GM10847 (cell line): ENCODE data around the gene OR8B4.

Source experiments
- POLR2A ChIP-seq: IDR thresholded peaks from 2 replicates; pipeline ENCODE4 v1.6.1; 2011; ENCODE audit not compliant: insufficient read length; ENCODE audit errors: extremely low read depth

Gene OR8B4

DNA sequence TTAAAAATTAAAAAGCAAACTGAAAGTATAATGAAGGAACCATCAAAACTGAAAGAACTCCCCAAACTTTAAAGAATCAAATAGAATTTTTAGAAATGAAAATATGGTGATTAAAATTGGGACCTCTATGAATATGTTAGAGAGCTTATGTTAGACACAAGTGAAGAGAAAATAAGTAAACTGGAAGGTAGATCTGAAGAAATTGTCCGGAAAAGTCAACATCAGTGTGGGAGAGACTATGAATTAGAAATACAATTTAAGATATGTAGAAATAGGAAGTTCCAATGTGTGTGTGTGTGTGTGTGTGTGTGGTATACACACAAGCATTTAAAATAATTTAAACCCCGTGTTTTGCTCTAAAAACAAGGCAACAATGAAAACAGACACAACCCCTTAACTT is 4.9 kb upstream of the OR8B4 start:
- TF ChIP-seq POLR2A = no peak

DNA sequence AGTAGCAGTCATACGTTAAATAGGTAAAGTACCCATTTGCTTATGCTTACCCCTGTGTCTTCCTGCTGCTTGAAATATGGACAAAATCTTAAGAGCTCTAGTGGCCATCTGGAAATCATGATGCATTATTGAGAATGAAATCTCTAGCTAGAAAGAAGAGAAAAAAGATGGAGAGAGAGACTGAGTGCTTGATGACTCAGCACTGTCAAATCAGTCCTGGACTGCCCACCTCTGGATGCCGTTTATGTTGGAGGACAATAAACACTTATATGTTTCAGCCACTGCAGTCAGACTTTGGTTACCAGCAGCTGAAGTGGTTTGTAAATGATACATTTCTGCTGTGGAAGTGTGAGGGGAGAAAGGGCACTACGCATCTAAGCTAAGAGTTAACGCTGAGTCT is 3.6 kb downstream of the OR8B4 start:
- no peak for TF ChIP-seq POLR2A

DNA sequence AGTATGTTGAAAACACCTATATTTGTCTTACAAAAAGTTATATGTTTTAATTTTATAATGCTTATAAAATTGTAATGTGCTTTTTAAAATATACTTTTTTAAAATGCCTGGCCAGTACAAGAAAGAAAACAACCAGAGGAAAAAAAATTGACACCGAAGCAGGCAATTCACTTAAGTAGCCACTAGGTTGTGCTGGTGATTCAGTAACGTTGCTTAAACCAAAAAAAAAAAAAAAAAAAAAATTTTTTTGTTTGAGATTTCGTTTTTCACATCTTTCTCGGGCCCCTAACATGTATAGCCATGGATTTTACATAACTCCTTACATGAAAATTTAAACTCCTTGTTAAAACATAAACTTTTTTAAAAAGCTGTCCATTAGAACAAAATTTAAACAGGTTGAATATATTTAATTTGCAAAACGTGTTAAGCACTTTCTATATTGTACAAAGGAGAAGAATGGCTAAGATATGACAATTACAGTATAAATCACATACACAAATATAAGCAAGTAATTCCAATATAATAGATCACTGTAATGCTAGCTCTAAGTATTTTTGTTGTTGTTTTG is 9.2 kb downstream of the OR8B4 start:
- TF ChIP-seq POLR2A = no peak

DNA sequence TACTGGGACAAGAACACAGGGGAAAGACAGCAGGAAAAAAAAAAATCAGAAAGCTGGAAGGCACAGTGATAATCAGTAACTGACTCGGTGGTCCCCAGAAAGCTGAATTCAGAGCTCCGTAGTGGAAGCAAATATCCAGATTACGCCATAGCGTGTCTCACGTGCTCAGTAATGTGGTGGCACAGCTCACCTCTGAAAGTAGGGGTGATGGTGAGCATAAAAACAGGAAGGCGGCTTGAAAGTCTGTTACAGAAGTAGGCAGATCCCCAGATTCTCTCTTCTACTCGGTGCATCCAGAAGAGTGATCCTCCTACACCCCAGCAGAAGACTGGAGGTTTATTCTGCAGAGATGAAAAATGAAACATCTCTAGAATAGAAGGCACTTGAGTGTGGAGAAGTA is 14.8 kb downstream of the OR8B4 start:
- no peak for TF ChIP-seq POLR2A

GRCh38 chr11:124405581-124405980 is 19.1 kb downstream of the OR8B4 start:
- TF ChIP-seq POLR2A = no peak

- TF ChIP-seq POLR2A = no peak
Measured at GRCh38 chr11:124402326-124402922, 22.2 kb downstream of the OR8B4 start.

GRCh38 chr11:124398924-124399323 is 25.7 kb downstream of the OR8B4 start, which contains the start of gene OR8B3:
TSS of gene OR8B3 (minus strand) at chr11:124399024. CDS start at chr11:124397351, 1,673 bp downstream.
- TF ChIP-seq POLR2A = no peak

- TF ChIP-seq POLR2A = no peak
Measured at GRCh38 chr11:124394408-124394807, 30.3 kb downstream of the OR8B4 start.

DNA sequence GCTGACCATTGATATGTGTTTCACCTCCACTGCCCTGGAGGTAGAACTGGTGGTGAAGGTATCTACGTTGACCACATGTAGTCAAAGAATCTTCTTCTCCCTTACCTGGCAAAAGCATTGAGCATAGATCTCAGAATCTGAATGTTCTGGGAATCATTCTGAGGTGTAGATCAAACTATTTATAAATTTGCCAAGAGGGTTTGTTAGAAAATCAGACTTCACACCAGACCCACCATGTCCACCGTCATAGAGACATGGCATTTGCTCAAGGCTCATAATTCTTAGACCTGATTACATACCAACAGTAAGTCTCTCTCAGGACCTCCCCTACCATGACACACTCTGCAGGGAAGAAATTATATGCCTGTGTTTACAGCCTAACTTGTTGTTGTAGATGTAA is 40.3 kb downstream of the OR8B4 start, which contains the start of gene OR8B2:
OR8B2 (minus strand) TSS at position 101 of the 400 bp plus-strand sequence. CDS start 1,156 bp downstream, outside the sequence.
- no peak for TF ChIP-seq POLR2A

DNA sequence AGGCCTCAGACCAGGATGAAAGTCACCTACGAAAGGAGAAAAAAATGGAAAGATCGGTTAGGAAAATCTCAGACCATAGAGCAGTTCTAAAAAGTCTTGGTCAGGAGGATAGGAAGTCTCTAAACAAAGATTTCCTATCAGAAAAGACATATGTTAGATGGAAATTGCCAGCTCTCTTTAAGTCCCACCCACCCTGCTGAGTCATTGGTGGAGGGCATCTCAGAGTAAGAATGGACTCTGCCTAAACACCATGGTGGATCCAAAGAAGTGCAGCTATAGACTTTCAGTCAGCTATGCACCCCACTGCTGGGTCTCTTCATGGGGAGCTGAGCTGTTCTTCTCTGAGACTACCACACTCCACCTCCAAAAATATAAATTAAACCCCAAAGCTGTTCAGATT is 44.1 kb downstream of the OR8B4 start:
- TF ChIP-seq POLR2A = no peak

DNA sequence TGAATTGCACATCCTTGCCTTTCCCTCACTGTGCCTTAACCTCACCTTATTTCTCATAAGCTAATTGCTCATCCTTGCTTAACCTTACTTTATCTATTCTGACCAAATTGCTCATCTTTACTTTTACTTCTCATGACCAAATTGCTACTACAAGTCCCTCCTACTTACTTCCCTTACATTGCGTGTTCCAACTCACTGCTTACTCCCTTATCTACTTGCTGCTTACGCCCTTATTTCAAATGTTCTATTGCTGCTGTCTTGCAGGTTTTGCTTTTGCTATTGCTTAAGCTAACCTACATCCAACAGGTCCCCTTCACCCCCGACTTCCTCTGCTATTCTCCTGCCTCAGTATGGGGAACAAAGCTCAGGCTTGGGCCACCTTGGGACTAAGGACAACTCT is 48.4 kb downstream of the OR8B4 start:
- no peak for TF ChIP-seq POLR2A
